HCT116 (cell line): ENCODE data around the gene FNBP1L. TPM values are rescaled to one million over a fixed set of nuclear protein-coding genes. Genes with fewer than 3 reads are reported as not detected.
"Not testable (repeated sequence)": the region's sequence is repeated elsewhere in the genome, so short reads cannot be mapped to it uniquely, and the experiment has no call there.

Experiments used
- ATAC-seq: fragments of 200-7000 bp; cut with Tn5 transposase; 2 replicates; pipeline ENCODE4 v1.9.1; 2020; ENCODE audit warnings: mild to moderate bottlenecking, moderate library complexity
- BruUV-seq: library from RNA; stranded (reverse); fragments of 400-500 nt; replicated peaks from 2 replicates; lab custom pipeline; 2021; lab: Mats Ljungman, UMichigan
- CTCF ChIA-PET: fragments of 300-600 bp; sonication (Branson Sonifier 250); formaldehyde crosslinking; loops from one replicate; lab custom pipeline; 2021; ENCODE audit warnings: antibody characterized with exemption; lab: Charles Lee
- POLR2A ChIA-PET: fragments of 300-600, 350-600 bp; sonication (Branson Sonifier 250); formaldehyde crosslinking; loops from one replicate; lab custom pipeline; 2021; ENCODE audit warnings: antibody characterized with exemption; lab: Charles Lee
- RAD21 ChIA-PET, 2 experiments: fragments of 300-600 bp; sonication (Branson Sonifier 250); formaldehyde crosslinking; loops; one replicate each; lab custom pipeline; 2023; ENCODE audit warnings: low total read pairs in 2 of 2; ENCODE audit not compliant: uncharacterized antibody in 2 of 2, unreplicated experiment in 2 of 2, low non-redundant PET in 1 of 2; lab: Charles Lee
- DNase-seq: peaks from one replicate; pipeline ENCODE4 v3.0.0-alpha.2; 2010; ENCODE audit warnings: low read depth, low spot score
- H2AFZ ChIP-seq: fragments of 200-600 bp; shearing (Covaris generic), sonication (generic); 2 replicates; pipeline ENCODE4 v1.6.1; 2017; ENCODE audit warnings: low read depth, mixed run types, mixed read lengths, antibody characterized with exemption, low read length; ENCODE audit not compliant: poor library complexity, severe bottlenecking
- H3K27ac ChIP-seq: 2 replicates; pipeline ENCODE4 v1.5.1; 2012; ENCODE audit warnings: low read depth, low read length
- H3K27me3 ChIP-seq: fragments of 200-600 bp; sonication (generic); 2 replicates; pipeline ENCODE4 v1.6.1; 2016; ENCODE audit warnings: mixed run types, low read length, mixed read lengths; ENCODE audit not compliant: insufficient read depth
- H3K36me3 ChIP-seq, 2 experiments: fragments of 200-500 bp in 1 of 2; fragments of 200-600 bp in 1 of 2; sonication (Bioruptor generic) in 1 of 2; sonication (generic) in 1 of 2; 2 replicates each; pipeline versions ENCODE4 v1.5.1 to v1.6.1; 2014 to 2016; ENCODE audit warnings: low read length in 2 of 2, inconsistent platforms in 1 of 2, mixed read lengths in 1 of 2, mixed run types in 1 of 2; ENCODE audit not compliant: insufficient read depth in 2 of 2, control insufficient read depth in 1 of 2
- H3K4me1 ChIP-seq, 2 experiments: fragments of 200-600 bp in 1 of 2; sonication (generic) in 1 of 2; 2 replicates each; pipeline versions ENCODE4 v1.5.1 to v1.6.1; 2012 to 2017; ENCODE audit warnings: low read length in 2 of 2, inconsistent platforms in 1 of 2, mild to moderate bottlenecking in 1 of 2, mixed read lengths in 1 of 2, mixed run types in 1 of 2, moderate library complexity in 1 of 2; ENCODE audit not compliant: insufficient read depth in 2 of 2, control insufficient read depth in 1 of 2
- H3K4me2 ChIP-seq: fragments of 200-600 bp; sonication (generic); 2 replicates; pipeline ENCODE4 v1.6.1; 2017; ENCODE audit warnings: mixed run types, low read length, mixed read lengths
- H3K4me3 ChIP-seq, 2 experiments: fragments of 200-600 bp in 1 of 2; sonication (generic) in 1 of 2; replicated peaks in 1 of 2; 2 replicates each; pipeline ENCODE4 v1.5.1; 2011 to 2016; ENCODE audit warnings: low read length in 2 of 2, control low read depth in 1 of 2, low read depth in 1 of 2, mild to moderate bottlenecking in 1 of 2, mixed read lengths in 1 of 2, mixed run types in 1 of 2
- H3K79me2 ChIP-seq: fragments of 200-600 bp; sonication (generic); 2 replicates; pipeline ENCODE4 v1.6.1; 2017; ENCODE audit warnings: mild to moderate bottlenecking, mixed run types, low read length, moderate library complexity, mixed read lengths; ENCODE audit not compliant: insufficient read depth
- H3K9ac ChIP-seq: fragments of 200-600 bp; sonication (generic); 2 replicates; pipeline ENCODE4 v1.6.1; 2016; ENCODE audit warnings: low read length, mixed read lengths
- H3K9me2 ChIP-seq: fragments of 200-600 bp; sonication (generic), shearing (Covaris generic); 2 replicates; pipeline ENCODE4 v1.6.1; 2017; ENCODE audit warnings: mixed run types, mild to moderate bottlenecking, moderate library complexity; ENCODE audit not compliant: insufficient read depth
- H3K9me3 ChIP-seq, 2 experiments: fragments of 200-500 bp in 1 of 2; fragments of 200-600 bp in 1 of 2; sonication (Bioruptor generic) in 1 of 2; sonication (generic) in 1 of 2; 2 replicates each; pipeline ENCODE4 v1.6.1; 2014 to 2017; ENCODE audit warnings: low read length in 2 of 2, mixed read lengths in 2 of 2, inconsistent platforms in 1 of 2, low read depth in 1 of 2, mild to moderate bottlenecking in 1 of 2, mixed run types in 1 of 2, moderate library complexity in 1 of 2; ENCODE audit not compliant: control insufficient read depth in 1 of 2, insufficient read depth in 1 of 2
- H4K20me1 ChIP-seq: fragments of 200-600 bp; sonication (generic), shearing (Covaris generic); 2 replicates; pipeline ENCODE4 v1.6.1; 2017; ENCODE audit warnings: mixed run types, mild to moderate bottlenecking, moderate library complexity; ENCODE audit not compliant: insufficient read depth
- ATF3 ChIP-seq: IDR thresholded peaks from 2 replicates; pipeline ENCODE4 v1.6.1; 2012
- CEBPB ChIP-seq: IDR thresholded peaks from 2 replicates; pipeline ENCODE4 v1.6.1; 2012; ENCODE audit warnings: low read depth
- EZH2 ChIP-seq: fragments of 200-600 bp; sonication (generic); IDR thresholded peaks from 2 replicates; pipeline ENCODE4 v1.6.1; 2017; ENCODE audit warnings: antibody characterized with exemption, mixed run types
- JUND ChIP-seq: IDR thresholded peaks from 2 replicates; pipeline ENCODE4 v1.6.1; 2012
- MAX ChIP-seq: IDR thresholded peaks from 2 replicates; pipeline ENCODE4 v1.6.1; 2012
- SP1 ChIP-seq: IDR thresholded peaks from 2 replicates; pipeline ENCODE4 v1.6.1; 2012; ENCODE audit warnings: low read depth
- ZBTB33 ChIP-seq: IDR thresholded peaks from 2 replicates; pipeline ENCODE4 v1.6.1; 2011; ENCODE audit warnings: mild to moderate bottlenecking, low read length, moderate library complexity; ENCODE audit not compliant: insufficient replicate concordance; ENCODE audit errors: extremely low read depth
- ZNF274 ChIP-seq: fragments of 200-500 bp; sonication (Bioruptor generic); IDR thresholded peaks from 2 replicates; pipeline ENCODE4 v1.6.1; 2014; ENCODE audit warnings: mild to moderate bottlenecking, low read depth, low read length, inconsistent platforms
- intact Hi-C: fragments of 100-400 bp; cut with micrococcal nuclease; formaldehyde crosslinking; loops from 2 replicates; pipeline ENCODE4 v1.10.0; 2022
- total RNA-seq: library from RNA; stranded (reverse); gene quantifications from one replicate; pipeline ENCODE4 v1.2.1, GENCODE V29; 2021; ENCODE audit not compliant: unreplicated experiment

Gene FNBP1L
- total RNA-seq, 1 experiment from 2014 or later, result 26.1 TPM

GRCh38 chr1:93588206-93588605, 140.3 kb downstream of the FNBP1L start:
- Histone ChIP-seq H4K20me1 (no peaks in the 10 kb centered on the region; the same call in 1 of the 2 replicates), H3K9me3 (no peaks in the 10 kb centered on the region), H3K9me2 (no peaks in the 10 kb centered on the region), H3K79me2 (peaks cover 57% of the 10 kb centered on the region), H3K4me1 (peaks cover 13 to 17% of the 10 kb centered on the region in 2 experiments), H3K27me3 (no peaks in the 10 kb centered on the region), H3K36me3 (peaks cover 0 to 67% of the 10 kb centered on the region in 2 experiments; a peak in 1 of 4 replicates), H3K9ac (no peak overlapping the region), H3K4me3 (no peak overlapping the region), H2AFZ (no peak overlapping the region), H3K4me2 (no peak overlapping the region), H3K27ac (no peak overlapping the region)
- TF ChIP-seq CEBPB, result no peak
- TF ChIP-seq EZH2, result no peak
- TF ChIP-seq JUND, result no peak
- TF ChIP-seq MAX, result no peak
- POLR2A ChIA-PET, result no interaction called here
- ATAC-seq (no peak), DNase-seq (no peak)
- intact Hi-C loops, result no loop called here
- BruUV-seq, result no TSS peak
- CTCF ChIA-PET, result no interaction called here
- RAD21 ChIA-PET, result no interaction called here

GRCh38 chr1:93588955-93589354, 141.0 kb downstream of the FNBP1L start:
- Histone ChIP-seq H3K79me2 (peaks cover 61% of the 10 kb centered on the region), H4K20me1 (no peaks in the 10 kb centered on the region; the same call in 1 of the 2 replicates), H3K27ac (no peak overlapping the region), H3K9me2 (no peaks in the 10 kb centered on the region), H2AFZ (no peak overlapping the region), H3K27me3 (no peaks in the 10 kb centered on the region), H3K4me2 (no peak overlapping the region), H3K36me3 (peaks cover 0 to 60% of the 10 kb centered on the region in 2 experiments; a peak in 1 of 4 replicates), H3K4me1 (peaks cover 21% of the 10 kb centered on the region in 2 experiments), H3K9ac (no peak overlapping the region), H3K4me3 (no peak overlapping the region), H3K9me3 (no peaks in the 10 kb centered on the region)
- POLR2A ChIA-PET, result no interaction called here
- DNase-seq (no peak), ATAC-seq (no peak)
- no TSS peak for BruUV-seq
- no peak for TF ChIP-seq ZNF274
- no peak for TF ChIP-seq ATF3
- no peak for TF ChIP-seq SP1
- no peak for TF ChIP-seq ZBTB33
- RAD21 ChIA-PET, result no interaction called here
- CTCF ChIA-PET, result no interaction called here
- intact Hi-C loops, result no loop called here

GRCh38 chr1:93591291-93591675, 143.4 kb downstream of the FNBP1L start:
- H3K9me2 ChIP-seq, ATAC-seq, BruUV-seq, POLR2A ChIA-PET, H3K4me3 ChIP-seq, intact Hi-C loops, CTCF ChIA-PET, H3K9ac ChIP-seq, H3K27me3 ChIP-seq, H3K27ac ChIP-seq, DNase-seq, H3K4me2 ChIP-seq, H4K20me1 ChIP-seq, H3K9me3 ChIP-seq, RAD21 ChIA-PET, H2AFZ ChIP-seq: not testable (repeated sequence)
- H3K36me3 ChIP-seq, result peaks cover 0 to 51% of the 10 kb centered on the region in 2 experiments; a peak in 1 of 4 replicates
- H3K79me2 ChIP-seq, result peaks cover 81% of the 10 kb centered on the region
- peaks cover 25 to 32% of the 10 kb centered on the region in 2 experiments for H3K4me1 ChIP-seq
